Activated T-helper 1 cell treated with anti-CD3 and anti-CD28 coated beads, Interleukin-12 subunit alpha, Interleukin-12 subunit beta, Interleukin-2, Interleukin-4 antibody, amounts not matched to agents 30 ng/mL and 10 ng/mL and 1 ng/mL, durations not matched to agents 14 hours and 24 hours and 36 hours (primary cell): Measurements from ENCODE around the gene RSPH4A. TPM values are rescaled to one million over a fixed set of nuclear protein-coding genes. Genes with fewer than 3 reads are reported as not detected.
A peak's percentile ranks its signal among the peaks of the same experiment; 100 is the strongest.

ENCODE experiments used
- DNase-seq: peaks from one replicate; pipeline ENCODE4 v3.0.0; 2021; ENCODE audit warnings: low spot score
- H3K27ac Mint-ChIP-seq: one replicate; pipeline ENCODE4 v1.8.0; 2021; ENCODE audit warnings: mild to moderate bottlenecking, mixed read lengths
- H3K27me3 Mint-ChIP-seq: one replicate; pipeline ENCODE4 v1.8.0; 2022; ENCODE audit warnings: mild to moderate bottlenecking, moderate library complexity, mixed read lengths; ENCODE audit not compliant: insufficient read depth
- H3K36me3 Mint-ChIP-seq: one replicate; pipeline ENCODE4 v1.8.0; 2021; ENCODE audit warnings: low read depth, mixed read lengths
- H3K4me1 Mint-ChIP-seq: one replicate; pipeline ENCODE4 v1.8.0; 2021; ENCODE audit warnings: low read depth, mixed read lengths
- H3K4me3 Mint-ChIP-seq: one replicate; pipeline ENCODE4 v1.8.0; 2021; ENCODE audit warnings: mild to moderate bottlenecking, moderate library complexity, mixed read lengths
- H3K9me3 Mint-ChIP-seq: one replicate; pipeline ENCODE4 v1.8.0; 2021; ENCODE audit warnings: mixed read lengths
- intact Hi-C: fragments of 100-400 bp; cut with micrococcal nuclease; formaldehyde crosslinking; loops from one replicate; pipeline ENCODE4 v1.15.1; 2024
- total RNA-seq: library from RNA; stranded (reverse); gene quantifications from 2 replicates; pipeline ENCODE4 v1.2.3, GENCODE V29; 2022

The RSPH4A gene
- total RNA-seq, 1 donor from 2014 or later, result 0.36 TPM

- Mint-ChIP-seq H3K36me3 (peaks cover 17% of the 10 kb centered on the region), H3K27me3 (no peaks in the 10 kb centered on the region), H3K4me1 (peaks cover 30% of the 10 kb centered on the region), H3K9me3 (no peaks in the 10 kb centered on the region), H3K4me3 (peak overlapping the region; percentile 97), H3K27ac (peak overlapping the region; percentile 31)
- intact Hi-C loops, result loop anchor here (5.0 to 10.0 kb wide), 4 partner anchors 308 to 992 kb away; partner anchors contain the start of genes DSE, GOPC, NT5DC1 and NUS1
- DNase-seq, result no peak
These were observed 66.0 kb downstream of the RSPH4A start for GRCh38 chr6:116682334-116682712.

Other genes with a start within 250 kb of the RSPH4A start
- 1.9 and 3.1 TPM in 2 replicates for gene DSE, start 245.5 kb upstream of the RSPH4A start, total RNA-seq
- gene CALHM6, start 155.1 kb upstream of the RSPH4A start, total RNA-seq, result 27.7 and 29.2 TPM in 2 replicates
- not detected in 2 replicates for gene CALHM5, start 104.8 kb upstream of the RSPH4A start, total RNA-seq
- gene TRAPPC3L, start 70.8 kb upstream of the RSPH4A start, total RNA-seq, result not detected in 2 replicates
- gene CALHM4, start 62.7 kb upstream of the RSPH4A start, total RNA-seq, result not detected in 2 replicates
- gene RWDD1, start 45.0 kb upstream of the RSPH4A start, total RNA-seq, result 41.4 and 41.5 TPM in 2 replicates
- gene ZUP1, start 52.3 kb downstream of the RSPH4A start, total RNA-seq, result 15.9 and 22.2 TPM in 2 replicates
- gene KPNA5, start 64.7 kb downstream of the RSPH4A start, total RNA-seq, result 6.1 and 7.6 TPM in 2 replicates
- gene FAM162B, start 149.2 kb downstream of the RSPH4A start, total RNA-seq, result not detected in 2 replicates
- not detected in 2 replicates for gene GPRC6A, start 212.6 kb downstream of the RSPH4A start, total RNA-seq